Ovary (tissue), 3 donors: ENCODE results near the gene ZPR1.

ENCODE experiments used
- CTCF ChIP-seq, 3 donors: fragments of 450-650 bp in 2 of 3; fragments of 200-600 bp in 1 of 3; IDR thresholded peaks; one replicate each; pipeline versions ENCODE4 v1.5.1 to v1.8.0; 2016 to 2022; ENCODE audit warnings: antibody characterized with exemption in 3 of 3, mild to moderate bottlenecking in 1 of 3
- POLR2A ChIP-seq: fragments of 450-650 bp; IDR thresholded peaks from one replicate; pipeline ENCODE4 v1.6.1; 2017; ENCODE audit warnings: antibody characterized with exemption, mild to moderate bottlenecking, moderate library complexity
- donor health status: DM: no; HTN: no; CAD: no.

GRCh38 chr11:116731821-116732220, 56.0 kb downstream of the ZPR1 start:
- TF ChIP-seq CTCF (IDR thresholded peaks at IDR 0.05) (no peak), POLR2A (no peak)
